ENCODE data around the gene VPS35L.

The VPS35L gene, protein sequence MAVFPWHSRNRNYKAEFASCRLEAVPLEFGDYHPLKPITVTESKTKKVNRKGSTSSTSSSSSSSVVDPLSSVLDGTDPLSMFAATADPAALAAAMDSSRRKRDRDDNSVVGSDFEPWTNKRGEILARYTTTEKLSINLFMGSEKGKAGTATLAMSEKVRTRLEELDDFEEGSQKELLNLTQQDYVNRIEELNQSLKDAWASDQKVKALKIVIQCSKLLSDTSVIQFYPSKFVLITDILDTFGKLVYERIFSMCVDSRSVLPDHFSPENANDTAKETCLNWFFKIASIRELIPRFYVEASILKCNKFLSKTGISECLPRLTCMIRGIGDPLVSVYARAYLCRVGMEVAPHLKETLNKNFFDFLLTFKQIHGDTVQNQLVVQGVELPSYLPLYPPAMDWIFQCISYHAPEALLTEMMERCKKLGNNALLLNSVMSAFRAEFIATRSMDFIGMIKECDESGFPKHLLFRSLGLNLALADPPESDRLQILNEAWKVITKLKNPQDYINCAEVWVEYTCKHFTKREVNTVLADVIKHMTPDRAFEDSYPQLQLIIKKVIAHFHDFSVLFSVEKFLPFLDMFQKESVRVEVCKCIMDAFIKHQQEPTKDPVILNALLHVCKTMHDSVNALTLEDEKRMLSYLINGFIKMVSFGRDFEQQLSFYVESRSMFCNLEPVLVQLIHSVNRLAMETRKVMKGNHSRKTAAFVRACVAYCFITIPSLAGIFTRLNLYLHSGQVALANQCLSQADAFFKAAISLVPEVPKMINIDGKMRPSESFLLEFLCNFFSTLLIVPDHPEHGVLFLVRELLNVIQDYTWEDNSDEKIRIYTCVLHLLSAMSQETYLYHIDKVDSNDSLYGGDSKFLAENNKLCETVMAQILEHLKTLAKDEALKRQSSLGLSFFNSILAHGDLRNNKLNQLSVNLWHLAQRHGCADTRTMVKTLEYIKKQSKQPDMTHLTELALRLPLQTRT

DNA sequence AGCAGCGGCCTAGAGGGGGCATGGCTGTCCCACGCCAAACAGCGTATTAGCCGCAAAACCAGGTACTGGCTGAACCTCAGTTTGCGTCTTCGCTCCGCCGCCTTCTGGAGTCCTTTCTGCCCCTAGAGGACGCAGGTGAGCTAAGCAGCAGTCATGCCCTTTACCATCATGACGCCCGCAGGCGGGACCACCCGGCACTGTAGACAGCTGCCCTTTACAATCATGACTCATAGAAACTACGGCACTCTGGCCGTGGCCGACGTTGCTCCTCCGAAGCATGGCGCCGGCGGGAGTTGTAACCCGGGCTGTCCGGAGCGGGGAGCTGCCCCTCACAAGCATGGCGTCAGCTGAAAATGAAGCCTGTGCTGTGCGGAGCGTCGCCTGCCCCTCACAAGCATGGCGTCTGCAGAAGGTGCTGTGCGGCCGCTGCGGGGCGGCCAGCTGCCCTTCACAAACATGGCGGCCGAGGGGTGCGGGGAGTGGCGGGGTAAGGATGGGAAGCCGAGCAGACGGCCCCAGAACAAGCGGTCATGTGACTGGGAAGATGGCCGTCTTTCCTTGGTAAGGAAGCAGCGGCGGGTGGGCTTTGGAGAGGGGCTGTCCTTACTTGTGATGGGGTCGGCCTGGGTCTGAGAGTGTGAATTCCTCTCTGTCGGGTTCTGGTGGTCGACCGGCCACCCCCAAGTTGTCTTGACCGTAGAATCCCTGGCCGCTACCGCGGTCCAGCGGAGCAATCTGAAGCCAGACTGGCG, at the start of gene VPS35L:
VPS35L (plus strand) TSS at position 518 of the 752 bp plus-strand sequence; CDS start at position 545, 27 bp downstream.
- peak; percentile 94 for DNase-seq

DNA sequence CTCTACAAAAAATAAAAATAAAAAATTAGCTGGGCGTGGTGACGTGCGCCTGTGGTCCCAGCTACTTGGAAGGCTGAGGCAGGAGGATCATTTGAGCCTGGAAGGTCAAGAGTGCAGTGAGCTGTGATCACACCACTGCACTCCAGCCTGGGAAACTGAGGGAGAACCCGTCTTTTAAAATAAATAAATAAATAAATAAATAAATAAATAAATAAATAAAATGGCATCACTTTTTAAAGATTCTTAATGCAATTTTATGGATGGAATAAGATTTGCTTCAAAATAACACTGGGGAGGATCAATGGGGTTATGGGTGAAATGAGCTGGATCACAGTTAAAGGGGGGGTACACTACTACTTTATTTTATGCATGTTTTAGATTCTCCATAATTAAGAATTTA, 48.5 kb upstream of the VPS35L start:
- no peak for DNase-seq

DNA sequence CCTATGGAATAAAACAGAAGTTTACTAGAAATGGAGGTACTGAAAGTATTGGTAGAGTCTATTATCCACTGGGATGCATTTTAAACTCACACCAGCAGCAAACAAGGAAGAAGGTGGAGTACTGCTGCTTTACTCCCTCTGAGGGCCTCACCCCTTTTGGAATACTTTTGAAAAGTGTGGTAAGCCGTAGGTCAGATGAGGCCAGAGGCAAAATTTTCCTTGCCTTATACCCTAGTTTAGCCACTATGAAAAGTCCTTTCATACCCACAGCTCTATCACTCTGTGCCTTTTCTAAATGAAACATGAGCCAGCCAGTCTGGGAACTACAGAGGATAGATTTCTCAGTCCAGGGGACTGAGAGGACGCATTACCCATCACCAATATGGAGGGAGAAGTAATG, 47.6 kb upstream of the VPS35L start:
- no peak for DNase-seq

DNA sequence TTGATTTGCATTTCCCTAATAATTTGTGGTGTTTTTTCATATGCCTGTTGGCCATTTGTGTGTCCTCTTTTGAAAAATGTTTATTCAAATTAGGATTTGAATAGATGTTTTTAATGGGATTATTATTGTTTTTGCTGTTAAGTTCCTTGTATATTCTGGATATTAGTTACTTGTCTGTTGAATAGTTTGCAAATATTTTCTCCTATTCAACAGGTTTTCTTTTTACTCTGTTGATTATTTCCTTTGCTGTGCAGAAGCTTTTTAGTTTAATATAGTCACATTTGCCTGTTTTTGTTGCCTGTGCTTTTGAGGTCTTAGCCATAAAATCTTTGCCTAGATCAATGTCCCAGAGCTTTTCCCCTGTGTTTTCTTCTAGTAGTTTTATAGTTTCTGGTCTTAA, 43.2 kb upstream of the VPS35L start:
- DNase-seq, result no peak

DNA sequence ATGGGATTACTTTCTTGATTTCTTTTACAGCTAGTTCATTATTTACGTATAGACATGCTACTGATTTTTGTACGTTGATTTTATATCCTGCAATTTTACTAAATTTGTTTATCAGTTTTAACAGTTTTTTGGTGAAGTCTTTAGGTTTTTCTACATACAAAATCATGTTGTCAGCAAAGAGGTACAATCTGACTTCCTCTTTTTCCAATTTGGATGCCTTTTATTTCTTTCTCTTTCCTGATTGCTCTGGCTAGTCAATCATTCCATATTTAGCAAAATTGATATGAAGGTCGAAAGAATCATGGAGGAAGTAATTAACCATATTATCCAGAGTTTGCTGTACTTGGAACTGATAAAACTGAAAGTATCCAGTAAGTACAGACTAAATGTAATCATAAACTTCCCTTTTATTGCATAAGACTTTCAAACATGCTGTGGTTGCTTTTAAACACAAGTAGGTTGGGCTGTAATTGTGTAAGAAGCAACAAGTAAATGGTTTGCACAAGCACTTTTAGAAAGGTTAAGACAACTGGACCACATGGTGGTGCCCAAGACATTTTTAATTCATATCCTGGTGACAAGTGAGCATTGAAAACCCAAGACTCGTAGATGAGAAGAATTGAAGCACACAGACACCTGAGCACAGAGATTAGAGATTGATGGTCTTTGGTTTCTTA, 42.0 kb upstream of the VPS35L start:
- no peak for DNase-seq

DNA sequence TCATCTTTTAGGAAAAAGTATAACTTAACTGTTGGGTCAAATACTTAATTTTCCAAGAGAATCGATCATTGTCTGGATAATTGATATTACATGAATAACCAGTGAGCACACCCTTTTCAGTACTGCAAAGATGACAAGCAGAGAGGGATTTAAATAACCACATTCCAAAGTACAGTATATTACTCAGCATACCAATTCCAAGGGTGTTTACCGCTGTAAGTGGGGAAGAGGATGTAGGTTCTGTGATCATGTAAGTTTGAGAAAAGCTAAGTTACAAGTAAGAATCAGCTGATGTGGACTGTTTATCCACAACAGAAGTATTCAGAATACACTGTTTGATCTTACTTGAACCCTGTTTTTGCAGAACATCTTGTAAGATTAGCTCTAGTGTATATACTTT, 39.7 kb upstream of the VPS35L start:
- no peak for DNase-seq

DNA sequence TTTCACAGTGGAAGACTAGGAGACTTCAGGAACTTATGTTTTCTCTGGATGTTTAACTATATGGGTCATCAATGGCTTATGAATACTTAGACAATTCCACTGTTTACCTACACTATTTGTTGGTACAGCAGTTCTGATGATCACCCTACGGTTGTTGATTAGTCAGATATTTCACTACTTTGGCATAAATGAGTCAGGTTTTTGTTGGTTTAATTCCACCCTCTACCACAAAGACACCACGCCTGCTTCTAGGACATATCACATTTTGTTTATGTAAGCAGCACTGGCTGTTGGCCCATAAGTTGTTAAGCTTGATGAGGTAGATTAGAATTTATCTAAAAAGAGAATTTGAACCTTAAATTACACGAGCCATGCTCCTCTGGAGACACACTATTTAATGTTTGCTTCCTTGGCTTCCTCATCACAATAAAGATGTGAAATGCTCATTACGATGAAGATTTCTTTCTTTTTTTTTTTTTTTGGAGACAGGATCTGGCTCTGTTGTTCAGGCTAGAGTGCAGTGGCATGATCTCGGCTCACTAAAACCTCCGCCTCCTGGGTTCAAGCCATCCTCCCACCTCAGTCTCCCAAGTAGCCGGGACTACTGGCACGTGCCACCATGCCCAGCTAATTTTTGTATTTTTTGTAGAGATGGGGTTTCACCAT, 37.9 kb upstream of the VPS35L start:
- no peak for DNase-seq

DNA sequence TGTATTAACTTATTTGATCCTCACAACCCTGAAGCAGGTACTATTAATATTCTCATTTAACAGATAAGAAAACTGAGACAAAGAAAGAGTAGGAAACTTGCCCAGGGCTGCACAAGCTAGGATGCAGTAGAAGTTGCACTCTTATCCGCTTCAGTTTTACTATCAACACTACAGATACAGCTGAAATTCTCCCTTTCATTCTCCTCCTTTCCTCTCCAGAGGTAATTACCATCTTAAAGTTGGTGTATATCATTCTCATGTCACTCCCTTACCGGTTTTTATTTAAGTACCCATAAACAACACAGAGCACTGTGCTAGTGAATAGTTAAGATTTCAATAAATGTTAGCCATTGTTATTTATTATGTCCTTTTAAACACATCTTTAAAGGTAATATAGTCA, 37.1 kb upstream of the VPS35L start:
- no peak for DNase-seq

DNA sequence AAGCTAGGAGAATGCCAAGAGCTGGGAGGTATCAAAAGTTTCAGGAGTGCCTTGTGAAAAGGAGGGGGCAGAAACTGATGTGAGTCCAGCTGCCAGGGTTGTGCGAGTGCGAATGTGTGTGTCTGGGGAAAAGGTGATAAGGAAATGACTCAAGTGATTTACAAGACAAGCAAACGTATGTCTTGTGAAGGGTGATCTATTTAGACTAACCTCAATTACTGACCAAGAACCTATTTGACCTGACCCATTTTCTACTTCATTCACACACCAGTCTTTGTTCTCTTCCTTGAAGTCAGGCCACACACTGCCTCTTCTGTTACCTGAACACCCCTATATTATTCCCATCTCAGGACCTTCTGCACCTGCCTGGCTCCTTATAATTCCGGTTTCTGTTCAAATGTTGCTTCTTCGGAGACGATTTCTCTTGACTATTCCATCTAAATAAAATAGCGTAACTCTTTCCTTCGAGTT, 34.6 kb upstream of the VPS35L start:
- DNase-seq, result peak; percentile 31

DNA sequence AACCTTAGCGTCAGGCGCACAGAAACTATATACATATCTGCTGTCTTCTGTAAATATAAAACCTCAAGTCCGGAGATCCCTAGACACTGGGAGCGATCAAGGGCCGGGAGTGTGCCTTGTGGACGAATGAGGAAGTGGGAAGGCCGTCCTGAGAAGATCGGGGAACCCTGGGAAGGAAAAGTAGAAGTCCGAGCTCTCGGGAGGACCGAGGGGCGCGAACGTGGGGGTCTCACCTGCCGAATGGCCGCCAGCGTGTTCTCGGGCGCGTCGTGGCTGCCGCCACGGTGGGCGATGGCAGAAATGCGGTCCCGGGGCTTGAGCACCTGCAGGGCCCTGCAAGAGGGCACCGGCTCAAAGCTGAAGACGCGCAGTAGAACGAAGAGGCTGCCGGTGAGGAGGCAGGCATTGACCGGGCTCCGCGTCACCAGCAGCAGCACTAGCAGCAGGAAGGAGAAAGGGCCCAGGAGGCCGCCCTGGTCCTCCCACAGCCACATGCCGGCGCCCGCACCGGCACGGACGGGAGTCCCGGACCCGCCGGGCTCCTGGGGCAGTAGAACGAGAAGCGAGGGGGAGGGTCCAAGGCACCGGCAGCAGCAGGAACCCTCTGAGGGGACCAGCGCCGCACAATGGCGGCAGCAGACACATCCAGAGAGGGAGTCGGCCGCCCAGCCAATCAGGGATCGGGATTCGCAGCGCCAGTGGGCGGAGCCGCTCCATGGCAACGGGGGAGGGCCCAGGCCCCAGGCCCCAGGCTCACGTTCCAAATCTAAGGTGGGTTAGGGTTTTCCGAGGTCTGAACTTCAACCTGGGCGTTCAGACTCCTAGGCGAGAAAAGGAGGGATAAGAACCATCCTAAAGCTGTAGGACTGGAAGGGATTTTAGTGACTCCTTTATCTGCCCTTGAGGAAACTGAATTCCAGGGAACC, 33.8 kb upstream of the VPS35L start, which contains the start of gene GDE1:
GDE1 (minus strand) TSS at position 628 of the 926 bp plus-strand sequence; CDS start at position 494, 134 bp downstream.
- DNase-seq, result peak; percentile 86

DNA sequence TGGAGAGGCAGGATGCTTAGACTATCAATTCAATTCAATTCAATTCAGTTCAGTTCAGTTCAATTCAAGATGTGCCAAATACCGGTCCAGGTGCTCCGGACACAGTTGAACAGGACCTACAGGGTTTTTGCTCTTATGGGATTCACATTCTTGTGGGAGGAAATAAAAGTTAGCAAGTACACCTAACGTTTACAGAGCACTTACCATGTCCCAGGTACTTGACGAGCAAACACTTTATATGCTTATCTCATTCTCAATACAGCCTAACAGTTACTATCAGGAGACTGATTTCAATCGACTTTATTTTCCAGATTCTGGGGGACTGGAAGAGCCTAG, 33.1 kb upstream of the VPS35L start:
- DNase-seq, result peak; percentile 71

DNA sequence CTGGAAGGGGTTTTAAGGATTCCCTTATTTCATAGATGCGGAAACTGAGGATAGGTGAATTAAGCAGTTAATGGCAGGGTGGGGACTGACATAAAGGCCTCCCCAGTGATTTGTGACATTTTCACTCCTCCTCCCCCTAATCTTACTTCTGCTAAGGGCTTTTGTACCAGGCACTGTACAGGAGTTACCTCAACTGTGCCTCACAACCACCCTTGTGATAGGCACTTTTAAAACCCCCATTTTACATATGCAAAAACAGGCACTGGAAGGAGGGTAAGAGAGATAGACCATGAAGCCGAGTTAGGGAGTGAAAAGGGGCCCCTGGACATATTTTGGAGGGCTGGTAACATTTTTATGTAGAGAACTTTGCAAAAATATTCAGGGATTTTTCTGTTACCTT, 32.7 kb upstream of the VPS35L start:
- DNase-seq, result no peak

DNA sequence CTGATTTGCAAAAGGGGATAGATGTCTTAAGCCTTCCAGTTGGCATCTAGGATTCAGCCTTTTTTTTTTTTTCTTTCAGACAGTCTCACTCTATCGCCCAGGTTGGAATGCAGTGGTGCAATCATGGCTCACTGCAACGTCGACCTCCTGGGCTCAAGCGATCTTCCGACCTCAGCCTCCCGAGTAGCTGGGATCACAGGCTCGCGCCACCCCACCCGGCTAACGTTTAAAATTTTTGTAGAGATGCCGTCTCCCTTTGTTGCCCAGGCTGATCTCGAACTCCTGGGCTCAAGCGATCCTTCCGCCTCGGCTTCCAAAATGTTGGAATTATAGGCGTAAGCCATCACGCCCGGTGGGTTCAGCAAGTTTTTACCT, 32.3 kb upstream of the VPS35L start:
- no peak for DNase-seq

DNA sequence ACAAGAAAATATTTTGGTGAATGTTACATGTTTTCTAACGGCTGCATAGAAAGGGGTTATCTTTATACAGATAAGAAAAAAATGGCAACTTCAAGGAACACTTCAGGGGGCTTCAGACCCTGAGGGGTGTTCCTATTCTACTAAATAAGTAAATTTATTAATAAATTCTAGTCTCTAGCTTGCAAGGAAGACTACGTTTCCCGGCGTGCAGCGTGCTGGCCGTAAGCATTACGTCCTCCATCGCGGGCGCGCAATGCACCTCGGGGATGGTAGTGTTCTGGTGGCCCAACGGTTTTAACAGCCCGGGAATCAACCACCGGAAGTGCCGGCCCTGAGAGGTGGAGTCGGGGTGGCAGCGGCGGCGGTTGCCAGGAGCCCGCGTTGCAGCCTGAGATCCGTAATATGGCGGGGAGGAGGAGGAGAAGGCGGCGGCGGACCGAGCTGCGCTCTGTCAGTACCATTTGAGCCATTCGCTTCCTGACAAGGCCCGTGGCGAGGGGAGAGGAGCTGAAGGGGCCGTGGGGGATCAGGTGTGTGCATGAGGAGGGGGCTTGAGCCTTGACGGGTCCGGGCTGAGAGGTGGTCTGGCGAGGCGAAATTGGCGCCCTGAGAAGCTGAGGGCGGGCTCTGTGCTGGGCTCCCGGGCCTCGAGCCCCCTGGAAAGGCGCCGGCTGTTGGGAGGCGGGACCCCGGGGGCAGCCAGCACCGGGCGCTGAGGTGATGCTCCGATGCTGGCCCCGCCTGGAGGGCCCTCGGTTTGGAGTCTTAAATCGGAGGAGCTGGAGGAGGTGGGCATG, 31.7 kb upstream of the VPS35L start, which contains the start of gene CCP110:
CCP110 (plus strand) TSS at position 384 of the 797 bp plus-strand sequence. CDS start 3,940 bp downstream, outside the sequence.
- peak; percentile 93 for DNase-seq

DNA sequence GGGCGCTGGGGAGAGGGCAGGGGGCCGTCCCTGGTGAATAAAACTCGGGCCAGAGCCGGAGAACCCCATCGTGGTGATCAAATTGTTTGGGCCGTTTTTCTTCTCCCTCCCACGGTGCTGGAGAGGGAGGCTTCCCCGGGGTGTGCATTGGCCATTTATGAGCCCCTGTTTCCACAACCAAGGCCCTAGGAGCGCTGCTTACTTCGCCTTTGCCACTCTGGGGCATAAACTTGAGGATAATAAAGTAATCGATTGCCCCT, 31.2 kb upstream of the VPS35L start:
- DNase-seq, result no peak

DNA sequence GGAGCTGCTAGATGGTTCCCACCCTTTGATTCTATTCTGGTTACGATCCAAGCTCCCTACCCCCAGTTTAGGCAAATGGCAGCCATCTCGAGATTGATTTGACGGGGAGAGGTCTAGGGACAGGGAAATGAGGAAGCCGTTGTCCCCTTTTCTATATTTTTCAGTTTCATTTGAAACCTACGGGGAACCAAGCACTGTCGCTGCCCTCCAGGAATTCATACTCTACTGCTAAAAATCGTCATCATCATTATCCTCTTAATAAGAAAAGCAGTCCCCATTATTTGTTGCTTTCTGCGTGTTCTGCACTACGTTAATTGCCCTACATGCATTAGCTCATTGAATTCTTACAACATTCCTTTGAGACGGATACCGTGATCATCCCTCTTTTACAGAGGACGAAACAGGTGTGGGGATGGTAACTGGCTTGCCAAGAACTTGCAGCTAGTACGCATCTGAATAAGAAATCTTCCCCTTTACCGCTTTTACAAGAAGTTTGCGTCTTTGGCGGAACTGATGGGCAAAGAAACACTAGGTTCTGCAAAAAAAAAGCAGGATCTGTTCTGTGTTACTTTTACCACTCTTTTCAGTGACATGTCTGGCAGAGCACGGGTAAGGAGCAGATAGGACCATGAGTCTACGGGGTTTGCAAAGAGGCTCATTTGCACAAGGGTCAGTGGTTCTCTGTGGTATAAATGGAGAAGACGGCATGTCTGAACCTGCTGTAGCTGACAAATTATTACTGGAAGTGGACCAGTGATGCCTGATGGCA, 30.7 kb upstream of the VPS35L start:
- peak; percentile 53 for DNase-seq

DNA sequence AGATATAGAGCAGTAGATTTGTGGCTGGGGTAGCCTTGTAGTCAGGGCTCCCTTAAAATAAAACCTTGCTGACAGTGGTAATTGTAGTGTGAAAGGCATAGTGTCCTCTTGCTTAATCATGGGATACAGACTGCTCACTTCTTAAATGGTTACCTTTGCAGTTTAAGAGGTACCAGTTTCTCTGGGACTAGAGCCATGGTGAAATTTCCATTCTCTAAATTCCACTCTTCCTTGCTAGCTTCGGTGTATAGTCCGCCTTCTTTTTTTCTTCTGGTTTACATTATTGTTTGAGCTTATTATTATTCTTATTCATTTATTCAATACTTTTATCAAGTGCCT, 30.1 kb upstream of the VPS35L start:
- no peak for DNase-seq

DNA sequence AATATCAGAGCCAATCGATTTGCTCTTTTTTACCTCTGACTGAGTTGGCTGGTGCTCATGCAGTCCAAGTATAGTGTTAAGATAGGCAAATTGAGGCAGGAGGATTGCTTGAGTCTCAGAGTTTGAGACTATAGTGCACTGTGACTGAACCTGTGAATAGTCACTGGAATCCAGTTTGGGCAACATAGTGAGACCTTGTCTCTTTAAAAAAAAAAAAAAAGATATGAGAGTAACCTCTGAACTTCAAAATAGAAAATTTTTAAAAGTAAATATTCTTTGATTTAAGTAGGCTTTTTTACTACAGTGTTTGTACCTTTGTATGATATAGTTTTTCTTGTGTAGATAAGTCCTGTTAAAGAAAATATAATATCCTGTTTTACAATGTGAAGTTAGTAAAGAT, 28.3 kb upstream of the VPS35L start:
- no peak for DNase-seq

DNA sequence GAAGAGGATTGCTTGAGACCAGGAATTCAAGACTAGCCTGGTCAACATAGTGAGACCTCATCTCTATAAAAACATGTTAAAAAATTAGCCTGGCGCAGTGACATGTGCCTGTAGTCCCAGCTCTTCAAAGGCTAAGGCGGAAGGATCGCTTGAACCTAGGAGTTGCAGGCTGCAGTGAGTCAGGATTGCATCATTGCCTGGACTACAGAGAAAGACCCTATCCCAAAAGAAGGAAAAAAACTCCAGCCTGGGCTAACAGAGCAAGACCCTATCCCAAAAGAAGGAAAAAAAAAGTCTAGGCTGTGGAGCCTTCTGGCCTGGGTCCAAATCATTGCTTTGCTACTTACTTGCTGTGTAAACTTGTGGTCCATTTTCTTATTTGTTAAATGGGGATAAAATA, 26.8 kb upstream of the VPS35L start:
- no peak for DNase-seq
